Upper lobe of right lung (tissue), 1 donor: Measurements from ENCODE around the gene KRTAP10-9. TPM values are rescaled to one million over a fixed set of nuclear protein-coding genes. Genes with fewer than 3 reads are reported as not detected.
"Not testable (repeated sequence)": the region's sequence is repeated elsewhere in the genome, so short reads cannot be mapped to it uniquely, and the experiment has no call there.

Experiments
- ATAC-seq: fragments of 200-7000 bp; cut with Tn5 transposase; one replicate; pipeline ENCODE4 v1.9.1; 2020; ENCODE audit warnings: mild to moderate bottlenecking, moderate library complexity
- DNase-seq: peaks from one replicate; pipeline ENCODE4 v3.0.0-alpha.2; 2020
- H3K27ac ChIP-seq: fragments of 200-600 bp; one replicate; pipeline ENCODE4 v1.8.0; 2022
- H3K27me3 ChIP-seq: fragments of 200-600 bp; one replicate; pipeline ENCODE4 v1.8.0; 2022; ENCODE audit warnings: mild to moderate bottlenecking
- H3K36me3 ChIP-seq: fragments of 200-600 bp; one replicate; pipeline ENCODE4 v1.8.0; 2022
- H3K4me1 ChIP-seq: fragments of 200-600 bp; one replicate; pipeline ENCODE4 v1.8.0; 2022
- H3K4me3 ChIP-seq: fragments of 200-600 bp; one replicate; pipeline ENCODE4 v1.8.0; 2022; ENCODE audit warnings: mild to moderate bottlenecking
- H3K9me3 ChIP-seq: fragments of 200-600 bp; one replicate; pipeline ENCODE4 v1.8.0; 2022
- CTCF ChIP-seq: fragments of 200-600 bp; IDR thresholded peaks from one replicate; pipeline ENCODE4 v1.8.0; 2022; ENCODE audit warnings: antibody characterized with exemption
- intact Hi-C: fragments of 100-400 bp; cut with DNase I; formaldehyde crosslinking; loops from one replicate; pipeline ENCODE4 v1.11.0; 2022
- total RNA-seq: library from RNA; stranded (reverse); fragmentation: NEBNext Ultra II Directional; extraction: Animal tissue kit (Norgen Biotek cat#: 25700); gene quantifications from one replicate; pipeline ENCODE4 v1.2.1, GENCODE V29; 2021
- donor health status: DM: no; HTN: yes; CAD: no; lungs with severe emphysema.

Gene KRTAP10-9
- total RNA-seq, 1 donor from 2014 or later: not detected

DNA sequence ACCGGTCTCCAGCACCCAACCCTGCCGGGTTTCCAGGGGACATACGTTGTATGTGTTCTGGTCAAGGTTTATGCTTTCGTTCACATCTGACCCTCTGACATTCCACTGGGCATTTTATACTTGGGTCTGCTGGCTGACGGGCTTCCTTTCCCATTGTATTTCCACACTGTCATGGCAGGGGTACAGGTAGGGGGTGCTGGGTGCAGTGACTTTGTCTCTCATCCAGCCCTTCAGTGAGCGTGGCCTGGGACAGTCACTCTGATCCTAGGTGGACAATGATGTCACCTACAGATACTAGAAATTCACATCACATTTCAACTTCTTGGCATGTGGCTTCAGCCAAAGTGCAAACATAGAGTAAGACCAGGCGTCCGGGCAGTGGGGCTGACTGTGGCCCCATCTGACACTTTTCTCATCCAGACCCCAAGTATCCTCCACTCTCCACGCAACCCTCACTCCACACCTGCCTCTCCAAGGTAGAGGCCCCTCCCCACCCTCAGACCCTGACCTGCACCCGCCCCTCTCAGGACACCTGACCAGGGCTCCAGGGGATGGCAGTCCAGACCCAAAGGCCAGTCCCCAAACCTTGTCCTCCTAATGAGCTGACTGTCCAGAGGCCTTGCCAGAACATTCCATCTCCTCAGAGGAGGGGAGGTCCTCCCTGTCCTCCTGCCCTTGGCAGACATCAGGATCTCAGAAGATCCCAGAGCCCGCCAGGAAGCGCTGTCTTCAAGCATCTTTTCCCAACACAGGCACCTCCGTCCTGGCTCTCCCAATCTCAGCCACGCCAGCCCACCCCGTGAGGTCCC lies 9.5 kb downstream of the KRTAP10-9 start:
- H3K27ac ChIP-seq: no peak overlapping the region
- H3K9me3 ChIP-seq: peaks cover 2% of the 10 kb centered on the region
- intact Hi-C loops: no loop called here
- no peak overlapping the region for H3K4me3 ChIP-seq
- no peaks in the 10 kb centered on the region for H3K36me3 ChIP-seq
- ATAC-seq: peak; percentile 13
- no peak for TF ChIP-seq CTCF
- DNase-seq: no peak
- no peaks in the 10 kb centered on the region for H3K4me1 ChIP-seq
- H3K27me3 ChIP-seq: no peaks in the 10 kb centered on the region

DNA sequence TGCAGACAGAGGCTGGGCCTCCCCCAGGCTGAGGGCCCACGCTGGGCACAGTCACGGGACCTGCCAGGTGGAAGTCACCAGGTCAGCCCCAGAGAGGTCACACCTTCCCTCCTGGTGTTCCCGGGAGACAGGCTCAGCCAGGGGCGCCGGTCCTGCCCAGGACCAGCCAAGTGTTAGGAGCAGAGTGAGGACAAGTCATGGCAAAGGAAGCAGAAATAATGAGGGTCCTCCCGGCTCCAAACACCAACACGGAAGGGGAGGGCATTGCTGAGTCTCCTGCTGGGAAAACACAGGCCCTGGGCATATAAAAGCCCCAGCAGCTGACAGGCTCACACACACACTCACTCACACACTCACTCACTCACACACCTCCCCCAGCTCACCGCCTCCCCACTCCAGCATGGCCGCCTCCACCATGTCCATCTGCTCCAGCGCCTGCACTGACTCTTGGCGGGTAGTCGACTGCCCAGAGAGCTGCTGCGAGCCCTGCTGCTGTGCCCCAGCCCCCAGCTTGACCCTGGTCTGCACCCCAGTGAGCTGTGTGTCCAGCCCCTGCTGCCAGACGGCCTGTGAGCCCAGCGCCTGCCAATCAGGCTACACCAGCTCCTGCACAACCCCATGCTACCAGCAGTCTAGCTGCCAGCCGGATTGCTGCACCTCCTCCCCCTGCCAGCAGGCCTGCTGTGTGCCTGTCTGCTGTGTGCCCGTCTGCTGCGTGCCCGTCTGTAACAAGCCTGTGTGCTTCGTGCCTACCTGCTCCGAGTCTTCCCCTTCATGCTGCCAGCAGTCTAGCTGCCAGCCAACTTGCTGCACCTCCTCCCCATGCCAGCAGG lies 10.3 kb downstream of the KRTAP10-9 start, which contains the start of gene KRTAP10-10:
Gene KRTAP10-10, plus strand, starts transcription at position 339 of the 833 bp plus-strand sequence. Its CDS starts 62 bp downstream, at position 401.
- Histone ChIP-seq H3K4me1 (no peaks in the 10 kb centered on the region), H3K27me3 (no peaks in the 10 kb centered on the region), H3K36me3 (no peaks in the 10 kb centered on the region), H3K4me3 (no peak within 1 kb of the TSS), H3K27ac (no peak within 1 kb of the TSS), H3K9me3 (no peaks in the 10 kb centered on the region)
- no peak for TF ChIP-seq CTCF
- intact Hi-C loops: no loop called here
- ATAC-seq (peak; percentile 21), DNase-seq (no peak)

- H3K4me3 ChIP-seq, H3K9me3 ChIP-seq, intact Hi-C loops, H3K4me1 ChIP-seq, DNase-seq, H3K36me3 ChIP-seq, H3K27me3 ChIP-seq, H3K27ac ChIP-seq: not testable (repeated sequence)
- ATAC-seq: peak; percentile 8
These were observed 11.0 kb downstream of the KRTAP10-9 start for GRCh38 chr21:44637851-44638348.

DNA sequence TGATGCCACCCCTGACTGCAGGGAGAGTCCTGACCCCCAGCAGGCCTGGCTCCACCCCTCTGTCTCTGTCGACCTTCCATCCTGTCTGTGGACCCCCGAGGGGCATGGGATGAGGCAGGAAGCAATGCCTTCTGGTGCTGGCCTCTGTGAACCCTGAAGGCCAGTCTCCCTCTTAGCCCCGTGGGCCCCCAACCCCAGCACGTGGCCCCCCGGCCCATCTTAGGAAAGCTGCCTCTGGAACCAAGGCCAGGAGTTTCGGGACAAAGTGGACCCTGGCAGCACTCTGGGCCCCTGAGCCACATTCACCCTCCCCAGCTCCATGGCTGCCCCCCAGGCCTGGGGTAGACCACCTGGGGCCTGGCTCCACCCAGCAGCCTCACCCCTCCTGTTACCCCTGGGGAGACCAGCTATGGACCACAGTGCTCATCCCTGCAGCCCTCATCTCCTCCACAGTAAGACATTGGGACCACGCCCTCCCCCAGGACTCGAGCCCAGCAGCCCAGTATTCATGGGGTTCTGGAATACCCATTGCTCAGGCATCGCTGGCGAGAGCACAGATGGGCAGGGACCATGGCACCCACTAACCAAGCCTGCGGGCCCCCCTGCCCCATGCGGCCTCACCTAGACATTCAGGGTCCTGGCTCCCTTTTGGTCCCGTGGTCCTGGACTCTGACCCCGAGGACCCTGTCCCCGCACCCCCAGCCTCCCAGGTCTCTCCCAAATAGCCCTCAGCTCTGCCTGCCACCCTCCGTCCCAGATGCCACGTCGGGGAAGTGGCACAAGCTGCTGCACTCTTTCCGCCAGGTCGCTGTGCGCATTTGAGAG lies 11.8 kb downstream of the KRTAP10-9 start:
- H3K27ac ChIP-seq, H3K9me3 ChIP-seq, DNase-seq, H3K4me1 ChIP-seq, intact Hi-C loops, H3K4me3 ChIP-seq, H3K36me3 ChIP-seq, H3K27me3 ChIP-seq: not testable (repeated sequence)
- peak; percentile 19 for ATAC-seq

DNA sequence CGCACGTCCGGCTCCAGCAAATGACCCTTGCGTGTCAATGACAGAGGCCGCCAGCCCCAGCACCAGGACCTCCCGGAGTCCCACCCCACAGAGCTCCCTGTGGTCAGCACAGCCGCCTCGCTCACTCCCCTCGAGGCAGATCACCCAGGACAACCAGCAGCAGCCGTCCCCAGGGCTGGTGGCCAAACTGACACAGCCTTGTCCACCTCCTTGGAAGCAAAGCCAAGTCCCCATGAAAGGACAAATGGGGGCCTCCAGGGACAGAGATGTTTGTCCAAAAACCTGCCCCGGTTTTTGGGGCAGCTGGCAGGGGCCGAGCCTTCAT lies 12.4 kb downstream of the KRTAP10-9 start:
- no peak for TF ChIP-seq CTCF
- no peak for ATAC-seq
- H3K4me3 ChIP-seq: no peak overlapping the region

DNA sequence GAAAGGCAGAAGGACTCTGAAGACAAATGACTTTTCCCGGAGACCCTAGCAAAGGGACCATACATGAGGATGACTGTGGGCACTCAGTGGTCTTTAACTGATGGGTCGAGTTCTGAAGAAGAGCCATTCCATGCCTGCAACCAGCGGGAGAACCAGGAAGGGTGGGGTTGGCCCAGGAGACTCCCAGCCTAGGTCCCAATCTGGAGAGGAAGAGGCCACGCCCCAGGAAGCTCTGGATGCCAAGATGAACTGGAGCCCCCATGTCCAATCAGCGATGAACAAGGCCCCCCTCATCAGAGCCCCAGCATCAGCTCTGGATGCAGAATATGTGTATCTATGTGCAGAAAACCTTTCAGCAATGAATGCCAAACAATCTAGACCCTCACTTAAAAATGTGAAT lies 13.9 kb downstream of the KRTAP10-9 start:
- intact Hi-C loops: loop anchor here (5.0 kb wide), 1 partner anchor 213 kb away; no protein-coding TSS in a partner anchor
- ATAC-seq: no peak
- no peaks in the 10 kb centered on the region for H3K27me3 ChIP-seq
- no peaks in the 10 kb centered on the region for H3K36me3 ChIP-seq
- H3K4me3 ChIP-seq: no peak overlapping the region
- TF ChIP-seq CTCF: no peak
- no peak for DNase-seq
- no peak overlapping the region for H3K27ac ChIP-seq
- peaks cover 9% of the 10 kb centered on the region for H3K9me3 ChIP-seq
- no peaks in the 10 kb centered on the region for H3K4me1 ChIP-seq

More for the DNA sequence above, 12.4 kb downstream of the KRTAP10-9 start:
- intact Hi-C loops: no loop called here
- Histone ChIP-seq H3K9me3 (no peaks in the 10 kb centered on the region), H3K36me3 (no peaks in the 10 kb centered on the region), H3K27ac (no peak overlapping the region), H3K27me3 (no peaks in the 10 kb centered on the region), H3K4me1 (no peaks in the 10 kb centered on the region)
- DNase-seq: no peak
